HepG2 (cell line): ENCODE results near the gene SPATA12. TPM values are rescaled to one million over a fixed set of nuclear protein-coding genes. Genes with fewer than 3 reads are reported as not detected.
A peak's percentile ranks its signal among the peaks of the same experiment; 100 is the strongest.

ENCODE experiments used
- ADNP ChIP-seq: sonication (generic); formaldehyde crosslinking; IDR thresholded peaks from 2 replicates; pipeline ENCODE4 v1.4.0; 2020; ENCODE audit warnings: missing genetic modification reagents
- ARNT2 ChIP-seq: sonication (generic); formaldehyde crosslinking; IDR thresholded peaks from 2 replicates; pipeline ENCODE4 v1.8.0; 2022; ENCODE audit warnings: mild to moderate bottlenecking, low read depth, missing genetic modification reagents, moderate library complexity
- HMG20A ChIP-seq: IDR thresholded peaks from 2 replicates; pipeline ENCODE4 v1.6.1; 2016; ENCODE audit warnings: borderline replicate concordance
- HNF4G ChIP-seq, 2 experiments: sonication (generic) in 1 of 2; formaldehyde crosslinking in 1 of 2; IDR thresholded peaks; 2 replicates each; pipeline versions ENCODE4 v1.4.0 to v1.6.1; 2011 to 2020; ENCODE audit warnings: borderline replicate concordance in 2 of 2, low read depth in 2 of 2, mild to moderate bottlenecking in 2 of 2, low read length in 1 of 2, missing genetic modification reagents in 1 of 2, moderate library complexity in 1 of 2
- HOXA3 ChIP-seq: sonication (generic); formaldehyde crosslinking; IDR thresholded peaks from 2 replicates; pipeline ENCODE4 v1.5.0; 2020; ENCODE audit warnings: missing genetic modification reagents
- MED13 ChIP-seq: sonication (generic); formaldehyde crosslinking; IDR thresholded peaks from 2 replicates; pipeline ENCODE4 v1.5.0; 2020; ENCODE audit warnings: missing genetic modification reagents
- MTF1 ChIP-seq: sonication (generic); formaldehyde crosslinking; IDR thresholded peaks from 2 replicates; pipeline ENCODE4 v1.5.0; 2020; ENCODE audit warnings: missing genetic modification reagents
- NCOA1 ChIP-seq: sonication (generic); formaldehyde crosslinking; IDR thresholded peaks from 2 replicates; pipeline ENCODE4 v1.9.0; 2021; ENCODE audit warnings: missing genetic modification reagents
- RARA ChIP-seq: IDR thresholded peaks from 2 replicates; pipeline ENCODE4 v1.6.1; 2016; ENCODE audit warnings: missing genetic modification reagents, missing compliant biosample characterization
- TBX2 ChIP-seq: sonication (generic); formaldehyde crosslinking; IDR thresholded peaks from 2 replicates; pipeline ENCODE4 v1.5.0; 2020; ENCODE audit warnings: missing genetic modification reagents, mild to moderate bottlenecking, borderline replicate concordance
- ZKSCAN8 ChIP-seq: IDR thresholded peaks from 2 replicates; pipeline ENCODE4 v1.6.1; 2016; ENCODE audit warnings: borderline replicate concordance, missing genetic modification reagents, missing compliant biosample characterization
- ZNF230 ChIP-seq: sonication (generic); formaldehyde crosslinking; IDR thresholded peaks from 2 replicates; pipeline ENCODE4 v1.4.0; 2020; ENCODE audit warnings: mild to moderate bottlenecking, missing genetic modification reagents
- ZNF333 ChIP-seq: sonication (generic); formaldehyde crosslinking; IDR thresholded peaks from 2 replicates; pipeline ENCODE4 v1.4.0; 2020; ENCODE audit warnings: mild to moderate bottlenecking, missing genetic modification reagents, borderline replicate concordance
- ZNF362 ChIP-seq: sonication (generic); formaldehyde crosslinking; IDR thresholded peaks from 2 replicates; pipeline ENCODE4 v1.4.0; 2020; ENCODE audit warnings: missing genetic modification reagents, mild to moderate bottlenecking, borderline replicate concordance
- ZNF589 ChIP-seq: sonication (generic); formaldehyde crosslinking; conservative IDR thresholded peaks from 2 replicates; pipeline ENCODE4 v1.8.0; 2022; ENCODE audit warnings: mild to moderate bottlenecking, moderate library complexity, missing genetic modification reagents
- ZNF687 ChIP-seq: sonication (generic); formaldehyde crosslinking; IDR thresholded peaks from 2 replicates; pipeline ENCODE4 v1.5.1; 2020; ENCODE audit warnings: mild to moderate bottlenecking, missing genetic modification reagents, moderate library complexity
- ZNF775 ChIP-seq: sonication (generic); formaldehyde crosslinking; IDR thresholded peaks from 2 replicates; pipeline ENCODE4 v1.4.0; 2020; ENCODE audit warnings: missing genetic modification reagents, mild to moderate bottlenecking, moderate library complexity, borderline replicate concordance
- polyA plus RNA-seq, 8 experiments: library from polyadenylated mRNA; depleted of rRNA in 3 of 8; stranded (reverse) in 7 of 8; unstranded in 1 of 8; fragments of >200 nt; fragmentation: Illumina TruSeq in 4 of 8; extraction: Trizol in 4 of 8; gene quantifications; 2 replicates each; pipeline versions ENCODE4 v1.2.1 to v1.2.3, GENCODE V29; 2011 to 2016; ENCODE audit warnings: low read depth in 4 of 8, missing spikeins in 1 of 8, mixed read lengths in 1 of 8; ENCODE audit not compliant: insufficient read depth in 1 of 8
- total RNA-seq, 5 experiments: library from RNA; depleted of rRNA; stranded (reverse); fragments of >200 nt; fragmentation: Illumina TruSeq; extraction: Trizol; gene quantifications; 2 replicates each; pipeline ENCODE4 v1.2.3, GENCODE V29; 2016; ENCODE audit warnings: low read depth in 1 of 5
- TF ChIP-seq, protein P1 (sequence below): sonication (generic); formaldehyde crosslinking; IDR thresholded peaks from 2 replicates; pipeline ENCODE4 v1.8.1; 2022; ENCODE audit warnings: mild to moderate bottlenecking, missing genetic modification reagents
- TF ChIP-seq, protein P2 (sequence below): sonication (generic); formaldehyde crosslinking; IDR thresholded peaks from 2 replicates; pipeline ENCODE4; 2020; ENCODE audit warnings: missing genetic modification reagents, mild to moderate bottlenecking, borderline replicate concordance

SPATA12 gene
- total and polyA plus RNA-seq, 2 of the 13 experiments (the other 11 are each of a cell fraction or from before 2014, with no cell fraction given): 0.09 to 0.25 TPM

- TF ChIP-seq TBX2 (CRISPR knock-in tag) (peak; percentile 62), HOXA3 (CRISPR knock-in tag) (peak; percentile 49), HNF4G (IDR thresholded peaks at IDR 0.05; ENCODE audit: borderline replicate concordance, low read depth, low read length) (peak; percentile 68; the same call in 1 of the 2 replicates), HNF4G (CRISPR knock-in tag; IDR thresholded peaks at IDR 0.05; ENCODE audit: borderline replicate concordance, low read depth) (no peak), RARA (CRISPR knock-in tag) (0 out of 2 replicates have a peak, but pooled peaks have one; percentile 46), ZNF333 (CRISPR knock-in tag) (no peak), MED13 (CRISPR knock-in tag) (no peak), ZNF775 (CRISPR knock-in tag) (0 out of 2 replicates have a peak, but pooled peaks have one; percentile 71), HMG20A (peak; percentile 32; the same call in 1 of the 2 replicates), ADNP (CRISPR knock-in tag) (peak; percentile 82; the same call in 1 of the 2 replicates), MTF1 (CRISPR knock-in tag) (no peak), ZKSCAN8 (no peak), ZNF687 (no peak), ZNF362 (CRISPR knock-in tag) (0 out of 2 replicates have a peak, but pooled peaks have one; percentile 32), ARNT2 (CRISPR knock-in tag) (0 out of 2 replicates have a peak, but pooled peaks have one; percentile 30), ZNF589 (no peak), ZNF230 (0 out of 2 replicates have a peak, but pooled peaks have one; percentile 70), NCOA1 (CRISPR knock-in tag) (no peak)
- TF ChIP-seq, protein P1, sequence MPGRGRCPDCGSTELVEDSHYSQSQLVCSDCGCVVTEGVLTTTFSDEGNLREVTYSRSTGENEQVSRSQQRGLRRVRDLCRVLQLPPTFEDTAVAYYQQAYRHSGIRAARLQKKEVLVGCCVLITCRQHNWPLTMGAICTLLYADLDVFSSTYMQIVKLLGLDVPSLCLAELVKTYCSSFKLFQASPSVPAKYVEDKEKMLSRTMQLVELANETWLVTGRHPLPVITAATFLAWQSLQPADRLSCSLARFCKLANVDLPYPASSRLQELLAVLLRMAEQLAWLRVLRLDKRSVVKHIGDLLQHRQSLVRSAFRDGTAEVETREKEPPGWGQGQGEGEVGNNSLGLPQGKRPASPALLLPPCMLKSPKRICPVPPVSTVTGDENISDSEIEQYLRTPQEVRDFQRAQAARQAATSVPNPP: no peak
- TF ChIP-seq, protein P2, sequence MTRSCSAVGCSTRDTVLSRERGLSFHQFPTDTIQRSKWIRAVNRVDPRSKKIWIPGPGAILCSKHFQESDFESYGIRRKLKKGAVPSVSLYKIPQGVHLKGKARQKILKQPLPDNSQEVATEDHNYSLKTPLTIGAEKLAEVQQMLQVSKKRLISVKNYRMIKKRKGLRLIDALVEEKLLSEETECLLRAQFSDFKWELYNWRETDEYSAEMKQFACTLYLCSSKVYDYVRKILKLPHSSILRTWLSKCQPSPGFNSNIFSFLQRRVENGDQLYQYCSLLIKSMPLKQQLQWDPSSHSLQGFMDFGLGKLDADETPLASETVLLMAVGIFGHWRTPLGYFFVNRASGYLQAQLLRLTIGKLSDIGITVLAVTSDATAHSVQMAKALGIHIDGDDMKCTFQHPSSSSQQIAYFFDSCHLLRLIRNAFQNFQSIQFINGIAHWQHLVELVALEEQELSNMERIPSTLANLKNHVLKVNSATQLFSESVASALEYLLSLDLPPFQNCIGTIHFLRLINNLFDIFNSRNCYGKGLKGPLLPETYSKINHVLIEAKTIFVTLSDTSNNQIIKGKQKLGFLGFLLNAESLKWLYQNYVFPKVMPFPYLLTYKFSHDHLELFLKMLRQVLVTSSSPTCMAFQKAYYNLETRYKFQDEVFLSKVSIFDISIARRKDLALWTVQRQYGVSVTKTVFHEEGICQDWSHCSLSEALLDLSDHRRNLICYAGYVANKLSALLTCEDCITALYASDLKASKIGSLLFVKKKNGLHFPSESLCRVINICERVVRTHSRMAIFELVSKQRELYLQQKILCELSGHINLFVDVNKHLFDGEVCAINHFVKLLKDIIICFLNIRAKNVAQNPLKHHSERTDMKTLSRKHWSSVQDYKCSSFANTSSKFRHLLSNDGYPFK (CRISPR knock-in tag): no peak
Measured at GRCh38 chr3:57077630-57078343, 17.3 kb downstream of the SPATA12 start (continued).
